GM19372 (cell line): ENCODE data around the gene RETREG1.
A peak's percentile ranks its signal among the peaks of the same experiment; 100 is the strongest.
"Not testable (repeated sequence)": the region's sequence is repeated elsewhere in the genome, so short reads cannot be mapped to it uniquely, and the experiment has no call there.

Source experiments
- ATAC-seq: cut with Tn5 transposase; IDR thresholded peaks from one replicate; pipeline ENCODE4 v1.9.1; 2021; ENCODE audit warnings: mild to moderate bottlenecking, low read depth, moderate library complexity; ENCODE audit not compliant: unreplicated experiment

The RETREG1 gene

DNA sequence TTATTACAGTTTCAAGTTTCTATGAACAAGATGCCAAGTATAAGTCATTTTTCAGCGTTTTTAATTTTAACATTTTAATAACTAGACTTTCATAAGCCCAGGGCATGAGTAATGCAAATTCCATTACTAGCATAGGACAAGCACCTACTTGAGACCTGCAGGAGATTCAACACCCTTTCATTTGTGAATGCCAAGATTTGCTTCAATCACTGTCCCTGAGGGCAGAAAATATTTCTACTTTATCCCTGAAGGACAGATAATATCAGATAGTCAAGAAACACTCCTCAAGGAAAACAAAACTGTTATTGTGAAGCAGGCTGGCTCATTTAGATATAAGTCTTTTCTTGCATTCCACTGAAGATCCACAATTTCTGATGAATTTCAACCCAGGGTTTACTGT lies 123.5 kb downstream of the RETREG1 start:
- no peak for ATAC-seq

DNA sequence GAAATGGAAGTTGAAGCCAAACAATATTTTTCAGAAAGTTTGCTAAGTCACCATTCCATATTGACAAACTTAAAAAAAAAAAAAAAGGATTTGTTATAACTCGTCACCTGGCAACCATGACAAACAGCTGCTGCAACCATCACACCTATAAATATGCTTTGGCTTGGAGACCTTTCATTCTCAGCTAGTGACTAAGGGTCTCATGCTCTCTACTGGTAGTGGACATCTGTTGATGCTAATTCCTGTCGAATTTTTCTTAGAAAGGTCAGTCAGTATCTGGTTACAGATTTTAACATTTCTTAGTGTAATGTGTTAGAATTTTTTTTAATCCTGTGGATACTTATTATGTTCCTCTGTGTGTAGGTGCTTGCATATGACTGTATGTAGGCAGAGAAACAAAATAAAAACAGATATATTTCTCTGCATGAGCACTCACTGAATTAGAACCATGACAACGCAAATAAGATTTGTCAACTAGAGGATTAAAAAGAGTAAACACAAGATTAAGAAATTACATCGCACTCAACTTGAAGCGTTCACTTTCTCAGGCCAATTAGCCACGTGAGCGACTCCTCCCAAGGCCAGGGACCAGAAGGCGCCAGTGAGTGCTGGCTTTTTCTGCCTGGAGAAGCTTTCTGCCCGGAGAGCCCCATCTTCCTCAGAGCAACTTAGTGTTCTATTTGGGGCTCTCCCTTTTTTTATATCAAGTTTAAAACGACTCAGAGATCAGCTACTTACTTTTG lies 124.2 kb downstream of the RETREG1 start:
- ATAC-seq: no peak

DNA sequence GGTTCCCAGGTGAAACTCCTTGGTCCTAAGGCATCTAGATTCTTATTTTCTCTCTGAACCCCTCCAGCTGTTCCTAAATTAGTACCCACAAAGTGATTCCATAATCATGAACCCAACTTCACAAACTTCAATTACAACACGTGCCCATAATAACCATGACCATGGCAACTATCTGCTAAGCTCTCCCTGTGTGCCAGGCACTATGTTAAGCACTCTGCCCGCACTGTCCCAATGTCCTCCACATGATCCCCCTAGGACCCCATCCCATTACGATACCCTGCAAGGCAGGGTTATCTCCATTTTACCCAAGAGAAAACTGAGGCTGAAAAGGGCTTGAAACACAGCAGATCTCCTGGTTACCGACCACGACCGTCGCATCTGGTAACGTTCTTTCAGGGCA lies 125.9 kb downstream of the RETREG1 start:
- no peak for ATAC-seq

DNA sequence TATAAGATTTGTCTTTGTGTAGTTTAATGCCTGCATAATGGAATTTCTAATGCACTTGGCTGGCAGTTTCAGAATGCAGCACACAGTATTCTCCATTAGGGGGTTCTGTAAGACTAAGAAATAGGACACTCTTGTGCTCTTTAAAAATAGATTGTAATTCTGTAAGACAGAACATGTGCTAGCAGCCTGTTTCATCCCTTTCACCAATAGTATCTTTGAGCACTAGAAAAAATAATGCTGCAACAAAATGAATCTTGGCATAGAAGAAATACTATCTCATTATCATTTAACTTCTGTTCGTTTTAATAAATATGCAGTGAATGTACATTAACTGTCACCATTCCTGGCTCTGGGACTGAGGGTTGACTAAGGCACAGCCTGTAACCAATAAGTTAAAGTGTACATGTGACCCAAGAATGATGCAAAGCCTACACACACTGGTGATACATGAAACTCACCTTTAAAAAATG lies 127.4 kb downstream of the RETREG1 start:
- ATAC-seq: no peak

DNA sequence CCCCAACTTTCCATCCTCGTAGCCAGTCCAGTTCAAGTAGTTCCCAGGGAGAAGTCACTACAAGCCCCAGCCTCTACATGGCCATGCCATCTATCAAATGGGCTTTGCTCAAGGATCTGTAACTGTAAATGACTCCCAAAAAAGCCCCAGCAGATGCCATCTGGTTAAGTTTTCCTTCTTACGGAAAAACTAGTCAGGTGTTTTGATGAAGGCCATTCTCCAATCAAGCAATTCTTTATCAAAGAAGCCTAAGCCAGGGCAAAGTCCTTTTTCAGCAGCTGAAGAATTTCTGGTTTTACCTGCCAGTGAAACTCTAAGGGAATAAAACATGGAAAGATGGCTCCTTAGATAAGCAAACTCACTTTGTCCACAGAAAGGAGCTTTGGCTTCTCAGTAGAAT lies 129.3 kb downstream of the RETREG1 start:
- ATAC-seq: no peak

DNA sequence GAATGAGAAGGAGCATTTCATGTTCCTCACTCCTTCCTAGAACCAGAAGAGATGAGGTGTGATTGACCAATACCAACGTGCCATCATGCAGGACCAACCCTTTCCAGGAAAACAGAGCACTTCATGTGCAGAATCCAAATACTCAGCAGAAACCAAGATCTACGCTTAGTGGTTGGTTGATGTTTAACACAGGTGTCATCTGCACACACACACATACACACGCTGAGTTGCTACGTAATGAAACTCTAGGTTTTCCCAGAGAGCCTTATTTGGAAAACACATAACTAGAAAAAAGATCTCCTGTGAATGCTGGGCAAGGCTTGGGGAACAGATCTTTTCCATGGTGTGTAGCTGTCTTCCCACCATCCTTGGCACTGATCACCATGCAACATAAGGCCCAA lies 130.1 kb downstream of the RETREG1 start:
- ATAC-seq: no peak

DNA sequence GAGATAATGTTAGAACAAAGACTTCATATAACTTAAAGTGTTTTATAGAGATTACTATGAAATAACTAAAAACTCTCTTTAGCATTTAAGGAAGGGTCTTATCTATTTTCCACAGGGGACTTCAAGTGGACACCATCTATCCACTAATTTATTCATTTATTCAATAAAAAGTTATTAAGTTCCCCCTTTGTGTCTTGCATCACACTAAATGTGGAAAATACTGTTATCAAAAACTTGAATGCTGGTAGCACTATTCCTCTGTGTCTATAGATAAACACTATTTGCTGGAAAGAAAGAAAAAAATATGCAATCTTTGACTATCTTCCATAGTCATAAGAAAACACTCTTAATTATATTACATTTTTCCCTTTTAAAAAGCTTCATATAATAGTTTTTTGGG lies 131.1 kb downstream of the RETREG1 start:
- no peak for ATAC-seq

DNA sequence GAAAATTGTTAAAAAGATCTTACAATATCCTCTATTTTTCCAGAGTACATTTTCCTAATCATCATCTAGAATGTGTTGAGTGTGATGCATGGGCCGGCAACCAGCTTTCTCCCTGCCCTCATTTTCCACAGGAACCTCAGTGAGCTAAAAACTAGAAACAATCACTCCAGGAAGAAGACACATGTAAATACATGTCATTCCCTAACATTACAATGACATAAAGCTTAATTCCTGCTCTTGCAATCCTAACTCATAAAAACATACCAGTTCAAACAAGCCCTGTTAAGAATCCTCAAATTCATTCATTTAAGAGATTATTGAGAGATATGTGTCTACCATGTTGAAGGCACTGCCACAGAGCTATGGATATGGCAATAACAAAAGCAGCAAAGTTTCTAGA lies 132.7 kb downstream of the RETREG1 start:
- no peak for ATAC-seq

DNA sequence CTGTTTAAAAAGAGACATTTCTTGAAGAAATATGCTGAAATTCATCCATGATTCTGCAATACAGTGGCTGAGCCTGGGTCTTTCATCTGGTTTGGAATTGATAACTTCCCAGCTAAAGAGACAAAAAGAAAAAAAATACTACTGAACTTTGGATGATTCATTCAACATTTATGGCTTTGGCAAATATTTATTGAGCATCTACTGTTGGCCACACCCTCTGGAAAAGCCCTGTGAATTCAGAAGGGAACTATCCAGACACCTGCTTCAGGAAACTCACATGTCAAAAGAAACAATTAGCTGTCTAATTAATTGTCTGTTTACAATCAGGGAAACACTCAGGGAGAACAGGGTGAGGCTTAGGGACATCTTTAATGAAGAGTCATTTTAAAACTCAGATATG lies 133.4 kb downstream of the RETREG1 start:
- ATAC-seq: no peak

DNA sequence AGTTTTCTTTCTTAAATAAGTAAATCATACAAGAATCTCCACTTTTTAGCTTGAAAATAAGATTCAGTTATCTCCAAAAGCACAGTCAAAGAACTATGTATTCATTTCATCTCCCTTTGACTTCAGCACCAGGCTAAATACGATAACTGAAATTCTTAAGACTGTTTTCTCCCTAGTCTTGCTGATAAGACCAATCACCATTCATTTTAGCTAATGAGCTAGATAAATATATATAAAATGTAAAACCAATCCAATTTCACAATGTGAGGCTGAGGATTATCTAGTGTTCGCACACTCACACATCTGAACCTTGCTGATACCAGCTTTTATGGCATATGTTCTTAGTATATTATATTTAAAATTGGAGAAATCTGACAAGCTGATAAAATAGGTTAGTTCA lies 133.9 kb downstream of the RETREG1 start:
- no peak for ATAC-seq

DNA sequence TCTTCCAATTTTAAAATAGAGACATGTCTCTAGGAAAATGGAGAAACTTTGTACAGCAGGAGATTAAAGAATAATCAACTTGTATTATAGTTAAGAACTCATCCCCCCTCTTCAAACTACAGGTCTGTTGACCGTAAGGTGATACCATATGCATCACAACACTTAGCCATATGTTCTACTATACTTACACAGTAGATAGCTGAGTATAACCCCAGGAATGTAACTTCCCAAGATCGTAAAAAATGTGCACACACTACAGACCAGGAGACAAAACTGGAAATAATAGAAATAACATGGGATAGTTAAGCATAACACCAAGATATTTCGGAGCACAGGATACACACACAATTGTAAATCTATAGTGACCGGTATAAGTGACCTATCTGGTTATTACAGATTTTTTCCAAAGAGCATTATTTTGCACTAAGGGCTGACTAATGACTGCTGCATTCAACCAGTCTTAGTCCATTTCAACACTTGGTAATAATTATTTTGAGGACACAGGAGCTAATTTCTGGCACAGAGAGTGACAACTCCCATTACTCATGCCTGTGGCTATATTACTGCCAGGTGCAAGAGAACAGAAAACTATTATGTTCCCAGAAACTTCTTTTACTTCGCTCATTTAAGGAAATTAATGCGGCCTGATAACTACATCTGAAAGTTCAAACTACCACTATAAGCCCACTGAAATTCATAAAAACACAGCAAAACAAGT lies 135.8 kb downstream of the RETREG1 start:
- no peak for ATAC-seq

DNA sequence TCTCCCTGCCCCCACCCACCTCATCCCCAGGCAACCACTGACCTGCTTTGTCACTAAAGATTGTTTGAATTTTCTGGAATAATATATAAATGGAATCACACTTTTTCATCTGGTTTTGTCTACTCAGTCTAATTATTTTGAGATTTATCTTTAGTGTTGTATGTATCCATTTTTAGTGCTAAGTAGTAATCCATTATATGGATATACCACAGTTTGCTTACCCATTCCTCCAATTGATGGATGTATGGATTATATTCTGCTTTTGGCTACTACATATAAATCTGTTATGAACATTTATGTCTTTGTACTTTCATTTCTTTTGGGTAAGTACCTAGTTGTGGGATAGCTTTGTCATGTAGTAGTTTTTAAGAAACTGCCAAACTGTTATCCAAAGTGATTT lies 136.7 kb downstream of the RETREG1 start:
- ATAC-seq: no peak

DNA sequence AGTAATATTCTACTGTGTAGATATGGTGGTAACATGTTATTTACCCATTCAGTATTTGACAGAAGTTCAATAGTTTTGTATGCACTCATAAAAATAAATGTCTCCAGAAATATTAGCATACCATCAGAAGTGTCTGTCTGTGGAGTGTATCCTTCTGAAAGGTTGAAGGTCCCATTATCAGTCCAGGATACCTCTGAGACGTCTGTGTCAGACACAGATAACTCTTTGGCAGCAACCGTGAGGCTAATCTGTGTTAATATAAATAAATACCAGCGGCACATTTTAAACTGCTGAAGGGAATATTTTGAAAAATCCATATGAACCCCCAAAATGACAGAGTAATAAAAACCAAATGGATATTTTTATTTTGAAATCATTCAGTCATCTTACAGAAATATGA lies 139.3 kb downstream of the RETREG1 start:
- no peak for ATAC-seq

DNA sequence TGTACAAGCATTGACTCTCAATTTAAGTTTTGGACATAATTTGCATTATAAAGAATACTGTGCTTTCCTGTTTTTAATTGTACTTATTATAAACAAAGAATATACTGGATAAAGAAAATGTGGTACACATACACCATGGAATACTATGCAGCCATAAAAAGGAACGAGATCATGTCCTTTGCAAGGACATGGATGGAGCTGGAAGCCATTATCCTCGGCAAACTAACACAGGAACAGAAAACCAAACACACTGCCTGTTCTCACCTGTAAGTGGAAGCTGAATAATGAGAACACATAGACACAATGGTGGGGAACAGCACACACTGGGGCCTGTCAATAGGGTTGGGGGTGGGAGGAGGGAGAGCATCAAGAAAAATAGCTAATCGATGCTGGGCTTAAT lies 140.4 kb downstream of the RETREG1 start:
- not testable (repeated sequence) for ATAC-seq

DNA sequence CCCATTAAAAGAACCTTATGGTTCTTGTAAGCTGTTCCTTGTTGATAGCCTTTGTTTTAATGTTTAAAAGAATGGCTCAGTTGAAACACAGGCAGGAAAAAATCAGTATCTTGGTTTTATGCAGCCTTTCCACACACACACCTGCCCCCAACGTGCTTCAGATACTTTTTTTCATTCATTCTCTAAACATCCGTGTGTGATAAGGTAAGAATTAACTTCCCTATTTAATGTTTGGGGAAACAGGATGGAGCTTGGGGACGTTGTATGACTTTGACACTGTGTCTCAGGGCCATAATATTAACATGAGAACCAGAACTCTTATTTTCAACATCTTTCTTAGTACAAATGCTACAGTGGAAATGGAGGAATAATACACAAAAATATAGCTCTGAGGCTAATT lies 145.4 kb downstream of the RETREG1 start:
- no peak for ATAC-seq

DNA sequence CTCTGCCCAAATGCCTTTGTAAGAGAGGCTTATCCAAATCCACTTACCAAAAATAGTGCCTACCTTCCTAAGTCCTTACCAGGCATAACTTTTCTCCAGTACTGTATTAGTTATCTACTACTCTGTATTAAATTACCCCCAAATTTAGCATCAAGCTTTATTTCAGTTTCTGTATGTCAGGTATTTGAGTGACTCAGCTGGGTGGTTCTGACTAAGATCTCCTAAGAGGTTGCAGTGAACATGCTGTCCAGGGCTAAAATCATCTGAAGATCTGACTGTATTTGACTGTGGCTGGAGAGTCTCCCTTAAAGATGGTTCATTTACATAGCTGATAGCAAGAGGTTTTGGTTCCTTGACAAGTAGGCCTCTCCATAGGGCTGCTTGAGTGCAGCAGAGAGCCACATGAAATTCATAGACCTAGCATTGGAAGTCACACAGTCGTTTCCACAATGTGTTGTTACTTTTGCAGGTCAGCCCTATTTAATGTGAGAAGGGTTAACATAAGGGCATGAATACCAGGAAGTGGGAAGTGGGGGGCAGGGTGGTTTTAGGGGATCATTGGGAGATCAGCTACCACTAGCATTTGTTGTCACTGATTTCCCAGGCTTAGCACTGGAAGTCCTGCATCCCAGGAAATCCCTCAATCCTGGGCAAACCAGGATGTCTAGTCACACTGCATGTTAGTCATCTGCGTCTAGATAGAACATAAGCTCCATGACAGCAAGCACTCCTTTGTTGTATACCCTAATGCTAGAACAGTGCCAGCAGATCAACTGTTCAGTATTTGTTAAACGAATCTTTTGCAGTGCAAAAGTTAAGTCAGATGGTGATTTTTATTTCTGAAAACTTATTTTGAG lies 149.2 kb downstream of the RETREG1 start:
- ATAC-seq: peak; percentile 35

DNA sequence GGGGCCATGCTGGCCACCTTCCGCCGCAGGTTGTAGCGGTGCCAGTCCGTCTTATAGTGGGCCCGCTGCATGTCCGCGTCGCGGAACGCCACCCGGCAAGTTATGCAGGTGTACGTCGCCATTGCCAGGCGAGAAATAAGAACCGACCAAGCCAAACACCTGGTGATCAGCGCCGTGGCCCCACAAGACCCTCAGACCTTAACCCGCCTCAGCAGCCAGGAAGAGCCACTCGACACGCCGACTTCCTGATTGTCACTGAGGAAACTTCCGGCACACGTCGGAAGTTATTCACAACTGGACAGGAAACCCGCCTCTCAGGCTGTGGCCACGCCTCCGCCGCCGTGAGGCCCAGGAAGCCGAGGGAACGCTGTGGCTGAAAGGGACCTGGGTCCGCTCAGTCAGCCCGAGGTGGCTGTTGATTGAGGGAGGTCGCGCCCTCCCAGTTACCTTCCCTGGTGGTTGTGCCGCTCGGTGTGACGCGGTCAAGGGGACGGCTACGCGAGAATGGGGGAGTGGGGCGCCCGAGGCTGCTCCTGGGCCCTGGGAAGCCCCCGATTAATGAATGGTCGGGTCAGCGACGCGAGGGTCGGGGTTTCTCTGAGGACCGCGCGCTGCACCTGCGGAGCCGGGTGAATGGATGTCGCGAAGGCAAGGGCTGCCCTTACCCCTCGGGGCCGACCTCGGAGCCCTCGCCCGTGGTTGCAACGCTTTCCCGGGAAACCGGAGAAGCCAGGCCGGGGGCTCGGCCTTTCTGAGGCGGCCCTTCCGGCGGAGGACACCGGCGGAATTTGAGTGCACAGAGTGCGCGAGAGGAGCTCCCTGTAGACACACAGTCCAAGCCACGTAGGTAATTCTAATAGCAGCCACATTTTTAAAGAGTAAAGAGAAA lies 151.0 kb downstream of the RETREG1 start, which contains the start of gene ZNF622:
TSS of gene ZNF622 (minus strand) at position 257 of the 889 bp plus-strand sequence. CDS start at position 122, 135 bp downstream.
- ATAC-seq: peak; percentile 83

DNA sequence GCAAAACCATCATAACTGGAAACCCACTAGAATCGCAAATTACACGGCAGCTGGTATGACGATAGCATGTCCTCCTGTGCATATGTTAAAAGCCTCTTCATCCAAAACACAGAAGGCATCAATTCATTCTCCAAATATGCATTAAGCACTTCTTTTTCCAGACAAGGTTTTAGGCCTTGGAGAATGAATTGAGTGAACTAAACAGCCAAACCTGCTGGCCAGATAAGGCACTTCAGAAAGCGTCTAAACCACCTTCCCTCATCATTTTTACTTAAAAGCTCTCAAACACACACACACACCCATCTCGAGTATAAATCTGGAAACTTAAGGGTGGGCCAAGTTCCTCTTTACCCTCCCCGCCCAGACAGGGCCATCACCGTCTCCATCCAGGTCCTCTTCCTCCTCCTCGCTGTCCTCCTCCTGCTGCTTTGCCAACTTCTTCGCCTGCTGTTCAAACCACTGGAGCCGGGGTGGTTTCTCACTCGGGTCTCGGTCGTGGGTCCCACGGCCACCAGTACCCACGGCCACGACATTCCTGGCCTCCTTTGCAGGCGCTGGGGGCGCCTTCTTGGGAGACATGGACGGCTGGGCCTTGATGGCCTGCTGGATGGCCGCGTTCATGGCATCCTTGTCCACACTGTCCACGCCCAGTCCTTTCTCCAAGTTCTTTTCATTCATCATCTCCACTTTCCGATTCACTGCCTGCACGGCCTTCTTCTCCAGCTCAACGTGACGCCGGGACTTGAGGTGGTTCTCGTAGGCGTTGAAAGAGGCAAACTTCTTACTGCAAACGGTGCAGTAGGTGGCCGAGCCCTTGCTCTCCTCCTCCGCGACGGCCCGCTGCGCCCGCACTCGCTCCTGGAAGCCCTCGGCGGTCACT lies 151.9 kb downstream of the RETREG1 start:
- no peak for ATAC-seq

DNA sequence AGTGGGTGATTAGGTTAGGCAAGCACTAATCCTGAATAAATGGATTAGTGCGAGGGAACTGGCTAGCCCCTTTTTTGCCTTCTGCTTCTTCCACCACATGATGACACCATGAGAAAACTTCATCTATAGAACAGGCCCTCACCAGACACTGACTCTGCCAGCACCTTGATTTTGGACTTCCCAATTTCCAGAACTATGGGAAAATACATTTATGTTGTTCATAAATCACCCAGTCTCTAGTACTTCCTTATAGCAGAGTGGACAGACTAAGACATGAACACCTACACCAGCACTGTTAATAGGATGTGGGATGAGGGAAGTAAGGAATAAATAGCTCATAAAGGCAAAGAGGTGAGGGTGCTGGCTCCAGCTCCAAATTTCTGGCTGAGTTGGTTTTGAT lies 152.6 kb downstream of the RETREG1 start:
- ATAC-seq: no peak
